Stimulated activated CD4-positive, alpha-beta T cell treated with anti-CD3 and anti-CD28 coated beads, Interleukin-1b, Interleukin-23, amount 100 ng/mL, for 4 hours (primary cell): ENCODE measurements around the gene ABL1.

Source experiments
- DNase-seq, 2 donors: peaks; one replicate each; pipeline ENCODE4 v3.0.0-alpha.2; 2020; ENCODE audit warnings: low read depth in 2 of 2

The ABL1 gene

DNA sequence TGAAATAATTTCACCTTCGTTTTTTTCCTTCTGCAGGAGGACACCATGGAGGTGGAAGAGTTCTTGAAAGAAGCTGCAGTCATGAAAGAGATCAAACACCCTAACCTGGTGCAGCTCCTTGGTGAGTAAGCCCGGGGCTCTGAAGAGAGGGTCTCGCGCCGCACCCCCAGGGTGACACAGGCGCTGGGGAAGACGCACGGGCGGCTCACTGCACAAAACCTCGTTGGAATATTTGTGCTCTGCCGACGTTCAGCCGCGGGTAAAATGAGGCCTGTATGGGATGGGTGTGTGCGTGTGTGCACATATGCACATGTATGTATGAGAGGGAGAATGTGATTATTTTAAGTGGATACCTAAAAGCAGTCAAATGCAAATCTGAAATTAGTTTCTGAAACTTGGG is 37.0 kb downstream of the ABL1 start:
- no peak for DNase-seq

DNA sequence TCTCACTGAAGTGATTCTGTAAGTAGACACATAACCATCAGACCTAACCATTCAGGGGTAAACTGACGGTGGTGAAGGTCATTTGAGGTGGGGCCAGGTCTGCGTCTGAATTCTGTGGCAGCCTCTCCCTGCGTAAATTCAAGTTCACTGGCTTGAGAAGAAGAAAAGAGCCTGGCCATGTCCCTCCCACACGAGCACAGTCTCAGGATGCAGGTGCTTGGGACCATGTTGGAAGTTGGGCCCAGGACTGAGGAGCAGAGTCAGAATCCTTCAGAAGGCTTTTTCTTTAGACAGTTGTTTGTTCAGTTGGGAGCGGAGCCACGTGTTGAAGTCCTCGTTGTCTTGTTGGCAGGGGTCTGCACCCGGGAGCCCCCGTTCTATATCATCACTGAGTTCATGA is 37.5 kb downstream of the ABL1 start:
- DNase-seq: no peak

DNA sequence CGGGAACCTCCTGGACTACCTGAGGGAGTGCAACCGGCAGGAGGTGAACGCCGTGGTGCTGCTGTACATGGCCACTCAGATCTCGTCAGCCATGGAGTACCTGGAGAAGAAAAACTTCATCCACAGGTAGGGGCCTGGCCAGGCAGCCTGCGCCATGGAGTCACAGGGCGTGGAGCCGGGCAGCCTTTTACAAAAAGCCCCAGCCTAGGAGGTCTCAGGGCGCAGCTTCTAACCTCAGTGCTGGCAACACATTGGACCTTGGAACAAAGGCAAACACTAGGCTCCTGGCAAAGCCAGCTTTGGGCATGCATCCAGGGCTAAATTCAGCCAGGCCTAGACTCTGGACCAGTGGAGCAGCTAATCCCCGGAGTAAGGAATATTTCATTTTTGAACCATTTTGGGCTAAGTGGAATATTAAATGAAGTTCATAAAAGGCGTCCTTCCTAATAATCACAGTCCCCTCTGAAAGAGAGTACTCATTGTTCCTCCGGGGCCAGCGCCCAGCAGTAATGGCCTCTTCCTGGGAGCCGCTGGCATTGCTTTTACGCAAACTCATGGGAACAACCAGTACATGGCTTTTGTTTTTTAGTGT is 38.0 kb downstream of the ABL1 start:
- no peak for DNase-seq

DNA sequence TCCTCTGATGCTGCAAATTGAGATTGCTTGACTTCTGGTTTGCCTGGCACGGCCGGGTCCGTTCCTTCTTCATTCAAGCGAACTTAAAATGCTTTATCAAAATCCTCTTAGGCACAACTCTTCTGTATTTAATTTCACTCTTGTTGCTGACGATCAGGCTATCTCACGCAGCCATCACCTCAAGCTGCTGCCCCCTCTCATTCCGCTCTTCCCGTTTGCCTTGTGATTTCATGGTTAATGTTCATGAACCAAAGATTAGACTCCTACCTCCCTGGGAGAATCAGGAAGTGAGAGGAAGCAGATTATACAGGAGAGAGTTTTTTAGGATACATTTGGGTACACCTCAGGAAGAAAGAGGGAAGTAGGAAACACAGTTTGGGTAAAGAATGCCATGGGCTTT is 38.9 kb downstream of the ABL1 start:
- no peak for DNase-seq

DNA sequence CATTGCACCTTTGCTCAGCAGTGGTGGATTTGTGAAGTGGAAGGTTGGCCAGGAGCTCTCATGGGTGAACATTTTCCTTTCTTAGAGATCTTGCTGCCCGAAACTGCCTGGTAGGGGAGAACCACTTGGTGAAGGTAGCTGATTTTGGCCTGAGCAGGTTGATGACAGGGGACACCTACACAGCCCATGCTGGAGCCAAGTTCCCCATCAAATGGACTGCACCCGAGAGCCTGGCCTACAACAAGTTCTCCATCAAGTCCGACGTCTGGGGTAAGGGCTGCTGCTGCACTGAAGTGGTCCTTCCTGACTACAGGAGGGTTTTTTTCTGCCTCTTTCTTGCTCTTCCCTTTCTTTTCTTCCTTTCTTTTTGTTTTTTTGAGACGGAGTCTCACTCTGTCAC is 39.7 kb downstream of the ABL1 start:
- DNase-seq: no peak

DNA sequence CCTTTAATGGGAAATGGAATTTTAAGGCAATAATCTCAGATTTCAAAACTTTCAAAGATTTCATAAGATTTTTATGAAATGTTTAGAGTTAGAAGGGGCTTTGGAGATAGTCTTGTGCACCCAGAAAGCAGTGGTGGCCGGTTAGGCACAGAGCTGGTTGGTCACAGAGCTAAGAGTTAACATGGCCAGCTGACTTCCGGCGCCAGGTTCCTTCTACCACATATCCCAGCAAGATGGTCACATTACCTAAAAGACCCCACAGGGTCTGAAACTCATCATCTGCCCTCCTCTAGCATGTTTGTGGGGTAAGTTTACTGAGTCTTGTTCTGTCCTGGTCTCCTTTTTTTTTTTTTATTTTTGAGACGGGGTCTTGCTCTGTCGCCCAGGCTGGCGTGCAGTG is 42.2 kb downstream of the ABL1 start:
- DNase-seq: no peak

DNA sequence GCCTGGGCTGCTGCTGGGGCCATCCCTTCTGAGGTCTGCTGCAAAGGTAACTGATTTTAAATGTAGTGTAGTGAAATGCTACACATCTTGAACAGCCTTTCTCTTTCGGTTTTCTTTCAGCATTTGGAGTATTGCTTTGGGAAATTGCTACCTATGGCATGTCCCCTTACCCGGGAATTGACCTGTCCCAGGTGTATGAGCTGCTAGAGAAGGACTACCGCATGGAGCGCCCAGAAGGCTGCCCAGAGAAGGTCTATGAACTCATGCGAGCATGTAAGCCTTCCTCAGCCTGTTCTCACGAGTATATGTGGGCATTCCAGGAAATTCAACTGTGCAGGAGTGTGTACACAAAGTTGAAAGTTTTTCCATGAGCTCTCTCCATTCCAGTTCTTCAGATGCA is 43.2 kb downstream of the ABL1 start:
- DNase-seq: no peak

DNA sequence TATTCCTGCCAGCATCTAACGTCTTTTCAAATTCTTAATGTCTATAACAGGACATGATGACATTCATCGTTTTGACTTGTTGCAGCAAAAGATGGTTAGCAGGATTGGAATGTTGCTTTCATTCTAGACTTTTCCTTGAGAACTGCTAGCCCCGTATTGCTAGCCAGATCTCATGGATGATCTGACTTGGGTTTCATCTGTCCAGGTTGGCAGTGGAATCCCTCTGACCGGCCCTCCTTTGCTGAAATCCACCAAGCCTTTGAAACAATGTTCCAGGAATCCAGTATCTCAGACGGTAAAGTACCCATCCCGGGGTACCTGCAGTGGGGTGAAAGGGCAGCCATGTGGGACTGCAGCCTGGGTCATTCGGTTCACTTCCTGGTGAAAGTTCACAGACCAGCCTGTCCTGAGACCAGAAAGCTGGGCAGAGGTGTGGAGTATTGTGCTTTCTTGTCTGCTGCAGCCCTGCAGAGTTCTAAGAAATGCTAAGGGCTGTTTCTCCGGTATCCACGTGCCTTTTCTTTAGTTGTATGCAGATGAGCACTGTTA is 44.9 kb downstream of the ABL1 start:
- DNase-seq: no peak

DNA sequence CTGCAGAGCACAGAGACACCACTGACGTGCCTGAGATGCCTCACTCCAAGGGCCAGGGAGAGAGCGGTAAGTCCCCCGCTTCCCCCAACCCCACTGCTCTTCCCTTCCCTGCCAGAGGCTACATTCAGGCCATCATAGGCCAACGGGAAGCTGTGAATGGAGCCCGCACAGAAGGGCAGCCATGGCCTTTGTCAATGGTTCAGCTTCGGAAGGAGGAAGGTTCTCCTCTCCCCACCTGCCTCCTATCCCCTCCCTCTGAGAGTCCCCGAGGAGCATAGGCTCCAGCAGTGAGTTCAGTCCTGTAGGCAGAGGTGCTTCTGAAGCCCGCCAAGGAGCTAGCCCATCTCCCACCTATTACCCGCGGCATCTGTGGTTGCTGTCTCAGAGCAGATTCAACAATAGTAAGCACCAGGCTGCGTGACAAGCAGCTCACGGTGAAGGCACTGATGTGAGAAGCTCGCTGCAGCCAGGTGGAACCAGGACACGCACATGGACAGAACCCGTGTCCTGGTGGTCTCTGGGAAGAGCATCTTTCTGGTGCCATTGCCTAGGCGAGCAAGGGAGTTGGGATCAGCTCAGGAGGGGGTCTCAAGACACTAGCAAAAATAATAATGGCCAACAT is 45.7 kb downstream of the ABL1 start:
- DNase-seq: no peak

DNA sequence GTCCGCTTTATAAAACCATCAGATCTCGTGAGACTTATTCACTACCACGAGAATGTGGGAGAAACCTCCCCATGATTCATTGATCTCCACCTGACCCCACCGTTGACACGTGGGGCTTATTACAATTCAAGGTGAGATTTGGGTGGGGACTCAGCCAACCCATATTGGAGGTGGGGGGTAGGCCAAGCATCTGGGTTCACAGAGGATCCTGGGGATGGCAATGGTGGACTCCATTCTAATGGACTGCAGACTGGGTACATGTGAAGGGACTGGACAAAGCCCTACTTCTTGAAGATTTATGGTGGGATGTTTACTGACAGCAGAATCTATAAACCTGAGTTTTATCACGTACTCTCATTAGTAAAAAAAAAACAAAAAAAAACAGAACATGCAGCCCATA is 46.5 kb downstream of the ABL1 start:
- no peak for DNase-seq

DNA sequence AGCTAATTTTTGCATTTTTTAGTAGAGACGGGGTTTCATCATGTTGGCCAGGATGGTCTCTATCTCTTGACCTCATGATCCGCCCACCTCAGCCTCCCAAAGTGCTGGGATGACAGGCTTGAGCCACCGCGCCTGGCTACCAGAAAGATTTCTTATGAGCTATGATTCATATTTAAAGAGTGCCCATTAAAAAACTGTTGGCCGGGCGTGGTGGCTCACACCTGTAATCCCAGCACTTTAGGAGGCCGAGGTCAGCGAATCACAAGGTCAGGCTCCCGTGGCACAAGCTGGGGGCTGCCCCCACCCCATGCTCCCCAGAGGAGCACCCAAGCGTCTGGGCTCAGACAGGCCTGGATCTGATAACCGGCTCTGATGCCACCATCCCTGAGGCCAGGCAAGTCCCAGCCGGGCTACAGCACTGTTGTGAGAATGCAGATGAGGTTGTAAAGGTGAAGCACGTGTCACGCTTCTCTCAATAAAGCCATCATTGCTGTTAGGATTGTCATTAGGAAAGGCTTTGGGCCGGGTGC is 47.7 kb downstream of the ABL1 start:
- DNase-seq: no peak

DNA sequence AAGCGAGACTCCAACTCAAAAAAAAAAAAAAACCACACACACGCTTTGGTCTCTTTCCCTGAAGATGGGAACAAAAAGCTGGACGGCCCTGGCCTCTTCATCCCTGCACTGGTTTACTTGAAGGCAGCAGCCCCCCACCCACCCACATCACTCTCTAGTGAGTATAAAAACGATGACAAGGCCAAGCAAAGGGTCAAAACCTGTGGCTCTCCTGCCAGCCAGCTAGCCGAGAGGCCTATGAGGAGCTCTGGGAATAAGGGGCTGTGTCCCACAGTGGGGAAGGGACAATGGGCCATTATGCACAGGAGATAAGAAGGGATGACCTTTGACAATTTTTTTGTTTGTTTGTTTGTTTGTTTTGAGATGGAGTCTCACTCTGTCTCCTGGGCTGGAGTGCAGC is 48.4 kb downstream of the ABL1 start:
- DNase-seq: no peak

DNA sequence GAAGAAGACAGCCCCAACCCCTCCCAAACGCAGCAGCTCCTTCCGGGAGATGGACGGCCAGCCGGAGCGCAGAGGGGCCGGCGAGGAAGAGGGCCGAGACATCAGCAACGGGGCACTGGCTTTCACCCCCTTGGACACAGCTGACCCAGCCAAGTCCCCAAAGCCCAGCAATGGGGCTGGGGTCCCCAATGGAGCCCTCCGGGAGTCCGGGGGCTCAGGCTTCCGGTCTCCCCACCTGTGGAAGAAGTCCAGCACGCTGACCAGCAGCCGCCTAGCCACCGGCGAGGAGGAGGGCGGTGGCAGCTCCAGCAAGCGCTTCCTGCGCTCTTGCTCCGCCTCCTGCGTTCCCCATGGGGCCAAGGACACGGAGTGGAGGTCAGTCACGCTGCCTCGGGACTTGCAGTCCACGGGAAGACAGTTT is 49.1 kb downstream of the ABL1 start:
- DNase-seq: no peak

DNA sequence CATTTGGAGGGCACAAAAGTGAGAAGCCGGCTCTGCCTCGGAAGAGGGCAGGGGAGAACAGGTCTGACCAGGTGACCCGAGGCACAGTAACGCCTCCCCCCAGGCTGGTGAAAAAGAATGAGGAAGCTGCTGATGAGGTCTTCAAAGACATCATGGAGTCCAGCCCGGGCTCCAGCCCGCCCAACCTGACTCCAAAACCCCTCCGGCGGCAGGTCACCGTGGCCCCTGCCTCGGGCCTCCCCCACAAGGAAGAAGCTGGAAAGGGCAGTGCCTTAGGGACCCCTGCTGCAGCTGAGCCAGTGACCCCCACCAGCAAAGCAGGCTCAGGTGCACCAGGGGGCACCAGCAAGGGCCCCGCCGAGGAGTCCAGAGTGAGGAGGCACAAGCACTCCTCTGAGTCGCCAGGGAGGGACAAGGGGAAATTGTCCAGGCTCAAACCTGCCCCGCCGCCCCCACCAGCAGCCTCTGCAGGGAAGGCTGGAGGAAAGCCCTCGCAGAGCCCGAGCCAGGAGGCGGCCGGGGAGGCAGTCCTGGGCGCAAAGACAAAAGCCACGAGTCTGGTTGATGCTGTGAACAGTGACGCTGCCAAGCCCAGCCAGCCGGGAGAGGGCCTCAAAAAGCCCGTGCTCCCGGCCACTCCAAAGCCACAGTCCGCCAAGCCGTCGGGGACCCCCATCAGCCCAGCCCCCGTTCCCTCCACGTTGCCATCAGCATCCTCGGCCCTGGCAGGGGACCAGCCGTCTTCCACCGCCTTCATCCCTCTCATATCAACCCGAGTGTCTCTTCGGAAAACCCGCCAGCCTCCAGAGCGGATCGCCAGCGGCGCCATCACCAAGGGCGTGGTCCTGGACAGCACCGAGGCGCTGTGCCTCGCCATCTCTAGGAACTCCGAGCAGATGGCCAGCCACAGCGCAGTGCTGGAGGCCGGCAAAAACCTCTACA is 49.8 kb downstream of the ABL1 start:
- DNase-seq: no peak

DNA sequence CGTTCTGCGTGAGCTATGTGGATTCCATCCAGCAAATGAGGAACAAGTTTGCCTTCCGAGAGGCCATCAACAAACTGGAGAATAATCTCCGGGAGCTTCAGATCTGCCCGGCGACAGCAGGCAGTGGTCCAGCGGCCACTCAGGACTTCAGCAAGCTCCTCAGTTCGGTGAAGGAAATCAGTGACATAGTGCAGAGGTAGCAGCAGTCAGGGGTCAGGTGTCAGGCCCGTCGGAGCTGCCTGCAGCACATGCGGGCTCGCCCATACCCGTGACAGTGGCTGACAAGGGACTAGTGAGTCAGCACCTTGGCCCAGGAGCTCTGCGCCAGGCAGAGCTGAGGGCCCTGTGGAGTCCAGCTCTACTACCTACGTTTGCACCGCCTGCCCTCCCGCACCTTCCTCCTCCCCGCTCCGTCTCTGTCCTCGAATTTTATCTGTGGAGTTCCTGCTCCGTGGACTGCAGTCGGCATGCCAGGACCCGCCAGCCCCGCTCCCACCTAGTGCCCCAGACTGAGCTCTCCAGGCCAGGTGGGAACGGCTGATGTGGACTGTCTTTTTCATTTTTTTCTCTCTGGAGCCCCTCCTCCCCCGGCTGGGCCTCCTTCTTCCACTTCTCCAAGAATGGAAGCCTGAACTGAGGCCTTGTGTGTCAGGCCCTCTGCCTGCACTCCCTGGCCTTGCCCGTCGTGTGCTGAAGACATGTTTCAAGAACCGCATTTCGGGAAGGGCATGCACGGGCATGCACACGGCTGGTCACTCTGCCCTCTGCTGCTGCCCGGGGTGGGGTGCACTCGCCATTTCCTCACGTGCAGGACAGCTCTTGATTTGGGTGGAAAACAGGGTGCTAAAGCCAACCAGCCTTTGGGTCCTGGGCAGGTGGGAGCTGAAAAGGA is 50.7 kb downstream of the ABL1 start:
- DNase-seq: no peak

DNA sequence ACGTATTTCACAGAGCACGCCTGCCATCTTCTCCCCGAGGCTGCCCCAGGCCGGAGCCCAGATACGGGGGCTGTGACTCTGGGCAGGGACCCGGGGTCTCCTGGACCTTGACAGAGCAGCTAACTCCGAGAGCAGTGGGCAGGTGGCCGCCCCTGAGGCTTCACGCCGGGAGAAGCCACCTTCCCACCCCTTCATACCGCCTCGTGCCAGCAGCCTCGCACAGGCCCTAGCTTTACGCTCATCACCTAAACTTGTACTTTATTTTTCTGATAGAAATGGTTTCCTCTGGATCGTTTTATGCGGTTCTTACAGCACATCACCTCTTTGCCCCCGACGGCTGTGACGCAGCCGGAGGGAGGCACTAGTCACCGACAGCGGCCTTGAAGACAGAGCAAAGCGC is 51.9 kb downstream of the ABL1 start:
- no peak for DNase-seq

DNA sequence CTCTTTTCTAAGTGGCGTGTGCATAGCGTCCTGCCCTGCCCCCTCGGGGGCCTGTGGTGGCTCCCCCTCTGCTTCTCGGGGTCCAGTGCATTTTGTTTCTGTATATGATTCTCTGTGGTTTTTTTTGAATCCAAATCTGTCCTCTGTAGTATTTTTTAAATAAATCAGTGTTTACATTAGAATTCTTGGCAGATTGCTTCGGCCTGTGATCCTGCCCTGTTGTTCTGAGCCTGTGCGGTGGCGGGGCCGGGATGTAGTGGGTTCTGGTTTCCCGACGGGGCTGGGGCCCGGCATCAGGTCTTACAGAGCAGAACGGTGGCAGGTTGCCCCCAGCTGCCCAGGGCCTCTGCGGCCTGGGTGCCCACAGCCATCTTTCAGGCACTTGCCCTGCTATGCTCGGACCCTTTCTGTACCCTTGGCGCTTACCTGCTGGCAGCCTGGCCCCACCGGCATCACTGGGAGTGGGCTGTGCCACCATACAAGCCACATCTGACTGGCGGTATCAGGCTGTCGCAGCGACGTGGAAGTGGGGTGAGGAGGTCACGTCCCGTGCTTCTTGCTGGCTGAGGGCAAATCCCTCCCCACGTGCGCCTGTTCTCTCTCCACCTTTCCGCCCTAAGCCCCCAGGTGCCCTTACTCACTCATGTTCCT is 52.6 kb downstream of the ABL1 start:
- no peak for DNase-seq

DNA sequence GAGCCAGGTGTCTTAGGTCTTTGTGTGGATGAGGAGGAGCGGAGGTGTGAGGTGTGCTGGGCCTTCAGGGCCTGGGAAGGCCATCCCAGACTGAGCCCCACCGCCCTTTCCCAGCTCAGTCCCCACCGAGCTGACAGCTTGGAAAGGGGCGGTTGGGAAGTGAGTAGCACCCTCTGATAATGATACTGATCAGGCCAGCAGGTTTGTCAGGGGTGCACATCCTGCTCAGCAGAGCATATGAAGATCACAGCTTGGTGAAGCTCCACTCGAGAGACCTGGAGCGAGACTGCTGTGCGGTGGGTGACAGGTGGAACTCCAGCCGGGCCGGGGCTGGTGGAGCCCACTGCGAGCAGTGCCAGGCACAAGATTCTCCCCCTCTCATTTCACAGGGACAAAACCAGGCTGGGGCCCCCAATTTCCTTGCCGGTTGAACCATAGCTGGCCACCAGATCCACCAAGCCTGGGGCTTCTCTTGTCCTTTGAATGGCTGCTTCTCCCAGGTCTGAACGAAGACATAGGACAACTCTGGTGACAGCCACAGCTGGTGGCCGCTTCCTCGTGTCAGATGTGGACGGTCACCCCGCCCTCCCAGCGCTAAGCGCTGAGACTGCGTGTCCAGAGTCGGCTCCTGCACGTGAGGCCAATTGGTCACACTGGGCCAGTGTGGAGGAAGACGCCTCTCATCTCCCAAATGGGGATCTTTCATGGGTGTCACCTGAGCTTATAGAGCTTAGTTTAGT is 53.3 kb downstream of the ABL1 start:
- DNase-seq: no peak

DNA sequence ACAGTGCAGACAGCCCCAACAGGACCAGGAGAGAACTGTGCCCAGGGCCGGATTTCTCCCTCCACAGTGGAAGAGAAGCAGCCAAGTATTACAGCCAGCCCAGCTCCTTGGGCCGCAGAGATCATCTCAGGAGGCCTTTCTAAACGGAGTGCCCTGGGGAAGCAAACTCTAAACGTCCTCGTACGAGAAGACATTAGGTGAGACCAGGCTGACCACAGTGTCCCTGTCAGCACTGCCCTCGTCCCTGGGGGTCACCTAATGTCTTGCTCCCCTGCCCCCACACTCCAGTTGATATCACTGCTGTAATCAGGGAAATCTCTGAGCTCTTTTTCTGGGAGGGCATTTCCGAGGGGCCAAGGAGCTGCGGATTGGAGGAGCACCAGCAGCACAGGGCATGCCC is 55.1 kb downstream of the ABL1 start:
- no peak for DNase-seq
